GM20000 (cell line): Measurements from ENCODE around the gene CFAP61.

Source experiments
- DNase-seq: peaks from one replicate; pipeline ENCODE4 v3.0.0; 2012; ENCODE audit warnings: low spot score
- CTCF ChIP-seq: IDR thresholded peaks from 2 replicates; pipeline ENCODE4 v1.5.1; 2012; ENCODE audit warnings: mild to moderate bottlenecking, control low read depth; ENCODE audit errors: extremely low read depth, missing control alignments

The CFAP61 gene

GRCh38 chr20:20205141-20205861 lies 153.0 kb downstream of the CFAP61 start:
- TF ChIP-seq CTCF = no peak
- DNase-seq = no peak

- TF ChIP-seq CTCF = no peak
- no peak for DNase-seq
These were observed 153.5 kb downstream of the CFAP61 start for GRCh38 chr20:20205862-20206236.

DNA sequence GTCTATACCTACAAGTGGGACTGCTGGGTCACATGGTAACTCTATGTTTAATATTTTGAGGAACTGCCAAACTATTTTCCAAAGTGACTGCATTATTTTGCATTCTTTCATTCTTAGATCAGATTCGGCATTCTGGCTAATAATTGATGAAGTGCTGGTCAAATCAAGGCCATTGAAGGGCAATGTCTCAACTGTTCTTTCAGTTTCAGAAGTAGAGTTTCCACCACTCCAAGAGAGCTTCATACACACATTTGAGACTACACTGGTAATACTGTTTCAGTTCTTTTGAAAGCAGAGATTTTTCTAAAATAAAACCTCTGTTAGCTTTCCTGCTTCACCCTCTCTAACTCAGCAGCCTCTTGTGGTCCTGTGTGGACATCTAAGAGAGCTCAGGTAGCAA lies 154.5 kb downstream of the CFAP61 start:
- TF ChIP-seq CTCF = no peak
- DNase-seq = peak; percentile 54

DNA sequence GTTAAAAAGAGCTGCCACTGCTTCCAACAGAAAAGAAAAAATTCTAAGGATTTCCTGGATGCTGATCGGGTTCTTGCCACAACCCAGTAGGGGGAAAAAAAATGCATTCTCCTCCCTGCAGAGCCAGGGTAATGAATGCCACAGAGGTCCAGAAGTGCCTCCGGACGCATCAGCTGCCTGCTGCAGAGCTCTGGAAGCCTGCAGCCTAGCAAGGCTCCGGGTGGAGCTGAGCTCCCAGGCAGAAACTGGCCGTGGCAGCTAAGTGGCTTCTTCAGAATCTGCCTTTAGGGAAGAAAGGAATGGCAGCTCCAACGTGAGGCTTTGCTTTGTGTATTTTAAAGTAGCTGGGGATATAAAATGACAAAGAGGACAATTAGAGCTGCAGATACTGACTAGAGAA lies 155.0 kb downstream of the CFAP61 start:
- TF ChIP-seq CTCF = no peak
- DNase-seq = no peak

- no peak for TF ChIP-seq CTCF
These were observed 155.5 kb downstream of the CFAP61 start for GRCh38 chr20:20207872-20208271.

DNA sequence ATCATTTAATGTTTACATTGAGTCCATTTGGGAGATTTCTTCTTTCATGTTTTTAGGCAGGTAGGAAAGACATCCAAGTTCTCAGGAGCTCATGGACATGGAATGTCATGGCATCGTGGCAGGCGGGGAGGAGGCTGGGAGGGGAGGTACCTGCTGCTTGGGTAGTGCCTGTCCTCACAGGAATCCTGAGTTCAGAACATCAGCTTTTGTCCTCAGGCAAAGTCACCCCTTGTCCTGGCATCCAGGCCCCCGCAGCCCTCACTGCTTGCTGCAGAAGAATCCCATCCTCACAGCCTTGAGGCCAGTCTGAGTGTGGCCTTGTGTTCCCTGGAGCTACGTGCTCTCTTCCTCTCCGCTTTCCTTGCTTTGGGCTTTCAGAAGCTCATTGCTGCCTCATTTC lies 157.4 kb downstream of the CFAP61 start:
- no peak for TF ChIP-seq CTCF
- DNase-seq = no peak

More at GRCh38 chr20:20207872-20208271, 155.5 kb downstream of the CFAP61 start:
- peak; percentile 54 for DNase-seq

- no peak for TF ChIP-seq CTCF
- no peak for DNase-seq
These were observed 158.0 kb downstream of the CFAP61 start for GRCh38 chr20:20210327-20210726.
